ENCODE measurements around the gene CXCR4.
"Not testable (repeated sequence)": the region's sequence is repeated elsewhere in the genome, so short reads cannot be mapped to it uniquely, and the experiment has no call there.

Gene CXCR4

DNA sequence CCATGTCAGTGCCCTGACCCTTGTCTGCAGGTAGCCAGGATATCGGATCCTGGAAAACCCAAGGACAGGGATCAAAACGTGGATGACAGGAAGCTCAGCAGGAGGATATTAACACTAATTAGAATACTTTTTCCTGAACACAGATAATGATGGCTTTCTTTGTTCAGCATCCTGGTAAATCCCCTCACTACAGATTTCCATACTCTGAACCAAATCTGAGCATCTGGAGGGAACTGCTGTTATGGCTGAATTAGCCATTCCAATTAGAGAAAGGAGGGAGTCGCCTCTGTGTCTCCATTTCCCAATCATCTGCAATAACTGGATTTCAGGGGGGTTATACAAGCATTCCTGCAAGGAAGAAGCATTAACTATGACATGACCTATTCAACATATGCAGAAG, 24.4 kb downstream of the CXCR4 start:
- no peak for DNase-seq (ENCODE audit: extremely low spot score)
- ChIA-PET POLR2A (no interaction called here), CTCF (interaction anchor here (0.6 kb wide), 1 partner anchor 12 kb away, joined by 3 read pairs; no protein-coding TSS in a partner anchor)
- TF ChIP-seq BHLHE40 (IDR thresholded peaks at IDR 0.05; ENCODE audit: borderline replicate concordance) (no peak), FOXM1 (IDR thresholded peaks at IDR 0.05; ENCODE audit: borderline replicate concordance) (no peak), ZNF384 (IDR thresholded peaks at IDR 0.05) (no peak), SP1 (IDR thresholded peaks at IDR 0.05) (no peak), PKNOX1 (IDR thresholded peaks at IDR 0.05) (no peak), LEF1 (IDR thresholded peaks at IDR 0.05; ENCODE audit: borderline replicate concordance) (no peak), CTBP1 (IDR thresholded peaks at IDR 0.05; ENCODE audit: borderline replicate concordance) (no peak), NFRKB (IDR thresholded peaks at IDR 0.05) (no peak), HDGF (IDR thresholded peaks at IDR 0.05; ENCODE audit: borderline replicate concordance) (no peak), ARNT (IDR thresholded peaks at IDR 0.05) (no peak), TARDBP (IDR thresholded peaks at IDR 0.05) (no peak), L3MBTL2 (conservative IDR thresholded peaks at IDR 0.05) (no peak), FOXA1 (IDR thresholded peaks at IDR 0.05) (no peak)

GRCh38 chr2:136091899-136092298, 26.1 kb downstream of the CXCR4 start:
- TF ChIP-seq LEF1 (IDR thresholded peaks at IDR 0.05; ENCODE audit: borderline replicate concordance) (no peak), TARDBP (IDR thresholded peaks at IDR 0.05) (no peak), FOXM1 (IDR thresholded peaks at IDR 0.05; ENCODE audit: borderline replicate concordance) (no peak), SP1 (IDR thresholded peaks at IDR 0.05) (no peak), BHLHE40 (IDR thresholded peaks at IDR 0.05; ENCODE audit: borderline replicate concordance) (no peak), FOXK2 (IDR thresholded peaks at IDR 0.05) (no peak), ELF4 (IDR thresholded peaks at IDR 0.05) (no peak), FOXA1 (IDR thresholded peaks at IDR 0.05) (no peak), SUZ12 (IDR thresholded peaks at IDR 0.05) (no peak), ZNF384 (IDR thresholded peaks at IDR 0.05) (no peak), L3MBTL2 (conservative IDR thresholded peaks at IDR 0.05) (no peak), NFRKB (IDR thresholded peaks at IDR 0.05) (no peak)
- ChIA-PET POLR2A (no interaction called here), CTCF (interaction anchor here (0.7 kb wide), 1 partner anchor 216 kb away, joined by 3 read pairs; no protein-coding TSS in a partner anchor)
- no peak for DNase-seq (ENCODE audit: extremely low spot score)

DNA sequence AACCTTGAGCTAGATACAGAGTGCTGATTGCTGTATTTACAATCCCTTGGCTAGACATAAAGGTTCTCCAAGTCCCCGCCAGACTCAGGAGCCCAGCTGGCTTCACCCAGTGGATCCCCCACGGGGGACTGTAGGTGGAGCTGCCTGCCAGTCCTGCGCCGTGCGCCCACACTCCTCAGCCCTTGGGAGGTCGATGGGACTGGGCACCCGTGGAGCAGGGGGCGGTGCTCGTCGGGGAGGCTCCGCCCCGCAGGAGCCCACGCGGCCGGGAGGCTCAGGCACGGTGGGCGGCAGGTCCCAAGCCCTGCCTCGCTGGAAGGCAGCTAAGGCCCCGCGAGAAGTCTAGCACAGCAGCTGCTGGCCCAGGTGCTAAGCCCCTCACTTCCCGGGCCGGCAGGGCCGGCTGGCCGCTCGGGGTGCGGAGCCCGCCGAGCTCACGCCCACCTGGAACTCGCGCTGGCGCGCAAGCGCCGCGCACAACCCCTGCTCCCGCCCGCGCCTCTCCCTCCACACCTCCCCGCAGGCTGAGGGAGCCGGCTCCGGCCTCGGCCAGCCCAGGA, 30.0 kb downstream of the CXCR4 start:
- DNase-seq (ENCODE audit: extremely low spot score); POLR2A ChIA-PET; CTCF ChIA-PET: not testable (repeated sequence)

DNA sequence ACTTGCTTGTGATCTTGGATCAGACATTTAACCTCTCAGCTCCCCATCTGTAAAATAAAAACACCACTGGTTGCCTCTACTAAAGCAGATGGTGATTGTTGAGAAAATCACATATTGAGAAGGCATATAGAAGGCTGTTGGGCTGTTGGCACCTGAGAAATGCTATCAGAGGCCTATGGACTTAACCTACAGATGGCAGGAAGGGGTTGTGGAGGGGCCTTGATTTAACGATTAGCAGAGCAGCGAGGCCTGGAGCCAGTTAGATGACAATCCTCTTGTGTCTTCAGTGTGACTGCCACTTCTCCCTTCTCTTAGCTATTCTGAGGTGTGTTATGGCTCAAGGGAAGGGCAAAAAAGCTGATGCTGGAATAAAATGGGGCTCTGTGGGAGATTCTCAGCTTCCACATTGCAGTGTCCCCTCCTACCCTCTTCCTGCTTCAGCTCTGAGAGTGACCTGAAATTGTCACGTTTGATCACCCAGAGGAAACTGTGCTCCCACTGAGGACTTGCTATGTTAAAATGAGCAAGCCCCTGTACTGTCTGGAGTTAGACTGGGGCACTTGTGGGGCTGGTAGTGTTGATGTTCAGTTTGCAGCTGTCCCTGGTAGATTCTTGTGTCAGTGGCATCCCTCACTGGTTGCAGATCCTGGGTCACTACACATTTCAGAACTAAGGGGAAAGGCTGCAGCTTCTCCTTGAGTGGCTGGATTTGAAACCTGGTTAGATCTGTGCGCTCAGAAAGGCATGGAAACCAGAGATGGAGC, 31.5 kb downstream of the CXCR4 start:
- CTCF ChIA-PET = interaction anchor here (0.7 kb wide), 1 partner anchor 62 kb away, joined by 3 read pairs; no protein-coding TSS in a partner anchor
- POLR2A ChIA-PET = no interaction called here
- no peak for DNase-seq (ENCODE audit: extremely low spot score)
- TF ChIP-seq FOXK2 (IDR thresholded peaks at IDR 0.05) (no peak), ARNT (IDR thresholded peaks at IDR 0.05) (no peak), SP1 (IDR thresholded peaks at IDR 0.05) (no peak), ZNF384 (IDR thresholded peaks at IDR 0.05) (no peak), L3MBTL2 (conservative IDR thresholded peaks at IDR 0.05) (no peak), FOXA1 (IDR thresholded peaks at IDR 0.05) (no peak), ELF4 (IDR thresholded peaks at IDR 0.05) (no peak), SUZ12 (IDR thresholded peaks at IDR 0.05) (no peak), FOXM1 (IDR thresholded peaks at IDR 0.05; ENCODE audit: borderline replicate concordance) (no peak)

DNA sequence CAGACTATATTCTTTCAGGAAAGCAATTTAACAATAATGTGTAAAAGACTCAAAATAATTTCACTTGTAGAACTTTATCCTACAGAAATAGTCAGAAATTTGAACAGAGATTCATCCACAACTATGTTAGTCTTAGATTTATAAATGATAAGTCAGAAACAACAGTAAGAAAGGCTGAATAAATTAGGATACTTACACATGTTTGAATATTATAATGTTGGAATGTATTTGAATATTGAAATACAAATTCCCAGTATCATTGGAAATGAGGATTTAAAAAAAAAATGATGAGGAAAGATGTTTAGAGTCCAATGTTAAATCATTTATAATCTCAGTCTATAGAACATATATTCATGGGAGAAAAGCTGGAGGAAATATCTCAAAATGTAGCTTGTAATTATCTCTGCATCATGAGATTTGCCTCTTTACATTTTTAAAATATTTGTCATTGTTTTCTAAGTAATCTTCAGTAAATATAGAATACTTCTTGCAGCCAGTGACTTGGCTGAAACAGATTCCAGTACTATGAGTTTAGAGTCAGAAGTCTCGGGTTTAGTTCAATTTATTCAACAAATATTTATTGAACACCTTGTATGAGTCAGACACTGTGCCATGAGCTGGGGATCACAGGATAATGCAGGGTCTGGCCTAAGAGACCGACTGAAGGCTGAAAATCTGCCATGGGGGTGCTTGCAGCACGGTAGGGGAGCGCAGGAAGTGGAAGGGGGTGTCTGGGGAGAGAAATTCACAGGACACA, 32.3 kb downstream of the CXCR4 start:
- no peak for TF ChIP-seq SUZ12 (IDR thresholded peaks at IDR 0.05)
- TF ChIP-seq ARNT (IDR thresholded peaks at IDR 0.05) = no peak
- no peak for TF ChIP-seq CTBP1 (IDR thresholded peaks at IDR 0.05; ENCODE audit: borderline replicate concordance)
- TF ChIP-seq NFRKB (IDR thresholded peaks at IDR 0.05) = no peak
- TF ChIP-seq TARDBP (IDR thresholded peaks at IDR 0.05) = no peak
- no peak for TF ChIP-seq FOXA1 (IDR thresholded peaks at IDR 0.05)
- TF ChIP-seq L3MBTL2 (conservative IDR thresholded peaks at IDR 0.05) = no peak
- no peak for TF ChIP-seq PKNOX1 (IDR thresholded peaks at IDR 0.05)
- ChIA-PET POLR2A (no interaction called here), CTCF (interaction anchor here (0.7 kb wide), 1 partner anchor 61 kb away, joined by 3 read pairs; no protein-coding TSS in a partner anchor)
- no peak for DNase-seq (ENCODE audit: extremely low spot score)

DNA sequence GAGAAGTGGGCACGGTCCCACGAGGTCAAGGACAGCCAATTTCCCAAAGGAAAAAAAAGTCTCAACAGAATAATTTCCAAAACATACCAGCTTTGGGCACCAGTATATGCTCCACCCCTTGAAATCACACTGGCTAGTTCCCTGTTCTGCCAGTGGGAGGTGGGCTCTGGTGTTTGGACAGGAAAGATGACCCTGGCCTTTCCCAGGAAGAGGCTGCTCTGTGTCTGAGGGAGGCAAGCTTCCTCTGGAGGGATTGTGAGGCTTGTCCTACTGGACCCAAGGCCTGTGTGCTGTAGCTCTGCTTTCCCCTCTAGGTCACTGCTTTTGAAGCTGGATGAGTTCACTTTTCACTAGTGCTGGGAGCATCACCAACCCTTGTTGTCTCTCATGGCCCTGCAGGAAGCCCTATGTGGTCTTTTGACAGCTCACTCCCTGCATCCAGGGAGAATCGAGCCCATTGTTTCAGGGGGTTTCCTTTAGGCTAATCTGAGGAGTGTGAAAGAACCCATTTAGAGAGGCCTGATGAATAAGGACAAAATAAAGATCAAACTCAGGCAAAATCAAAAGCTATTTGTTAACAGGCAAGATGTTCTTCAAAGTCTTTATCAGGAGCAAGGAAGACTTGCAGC, 36.3 kb downstream of the CXCR4 start:
- ChIA-PET CTCF (interaction anchor here (0.5 to 0.6 kb wide), 2 partner anchors 12 to 80 kb away, joined by 3 read pairs; no protein-coding TSS in a partner anchor), POLR2A (no interaction called here)
- no peak for TF ChIP-seq NFRKB (IDR thresholded peaks at IDR 0.05)
- TF ChIP-seq SP1 (IDR thresholded peaks at IDR 0.05) = no peak
- TF ChIP-seq TARDBP (IDR thresholded peaks at IDR 0.05) = no peak
- no peak for TF ChIP-seq ELF4 (IDR thresholded peaks at IDR 0.05)
- no peak for TF ChIP-seq FOXA1 (IDR thresholded peaks at IDR 0.05)
- TF ChIP-seq SUZ12 (IDR thresholded peaks at IDR 0.05) = no peak
- DNase-seq (ENCODE audit: extremely low spot score) = no peak

All from HEK293T (cell line).